Activated T-cell treated with anti-CD3 and anti-CD28 coated beads for 4 hours (primary cell): ENCODE data around the gene ANK2.

Experiments
- DNase-seq: peaks from one replicate; pipeline ENCODE4 v3.0.0-alpha.2; 2020

Gene ANK2

GRCh38 chr4:113355550-113356371 lies 306.3 kb downstream of the ANK2 start:
- peak; percentile 48 for DNase-seq

DNA sequence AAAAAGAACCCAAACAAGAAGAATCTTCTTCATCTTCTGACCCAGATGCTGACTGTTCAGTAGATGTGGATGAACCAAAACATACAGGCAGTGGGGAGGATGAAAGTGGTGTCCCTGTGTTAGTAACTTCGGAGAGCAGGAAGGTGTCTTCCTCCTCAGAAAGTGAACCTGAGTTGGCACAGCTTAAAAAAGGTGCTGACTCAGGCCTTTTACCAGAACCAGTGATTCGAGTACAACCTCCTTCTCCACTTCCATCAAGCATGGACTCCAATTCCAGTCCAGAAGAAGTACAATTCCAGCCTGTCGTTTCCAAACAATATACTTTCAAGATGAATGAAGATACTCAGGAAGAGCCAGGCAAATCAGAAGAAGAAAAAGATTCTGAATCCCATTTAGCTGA lies 307.0 kb downstream of the ANK2 start:
- DNase-seq = no peak

- DNase-seq = no peak
Observed at GRCh38 chr4:113358784-113359183, 309.3 kb downstream of the ANK2 start.

DNA sequence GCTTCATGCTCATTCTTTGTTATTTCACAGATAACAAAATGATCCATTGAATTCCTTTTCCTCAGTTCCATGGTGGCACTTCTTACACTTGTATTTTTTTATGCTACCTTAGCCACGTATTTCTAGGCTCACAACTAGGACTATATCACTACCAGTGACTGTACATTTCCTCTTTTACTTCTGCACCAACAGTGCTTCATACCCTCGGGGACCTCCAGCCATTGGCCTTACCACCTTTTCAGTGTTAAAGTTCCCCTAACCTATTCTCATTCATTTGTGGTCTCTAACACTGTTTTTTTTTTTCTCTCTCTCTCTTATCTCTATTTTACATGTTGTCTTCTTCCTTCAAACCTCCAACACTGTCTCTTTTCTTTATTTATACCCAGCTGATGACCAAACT lies 315.9 kb downstream of the ANK2 start:
- no peak for DNase-seq

GRCh38 chr4:113368056-113368455 lies 318.6 kb downstream of the ANK2 start:
- DNase-seq = no peak

DNA sequence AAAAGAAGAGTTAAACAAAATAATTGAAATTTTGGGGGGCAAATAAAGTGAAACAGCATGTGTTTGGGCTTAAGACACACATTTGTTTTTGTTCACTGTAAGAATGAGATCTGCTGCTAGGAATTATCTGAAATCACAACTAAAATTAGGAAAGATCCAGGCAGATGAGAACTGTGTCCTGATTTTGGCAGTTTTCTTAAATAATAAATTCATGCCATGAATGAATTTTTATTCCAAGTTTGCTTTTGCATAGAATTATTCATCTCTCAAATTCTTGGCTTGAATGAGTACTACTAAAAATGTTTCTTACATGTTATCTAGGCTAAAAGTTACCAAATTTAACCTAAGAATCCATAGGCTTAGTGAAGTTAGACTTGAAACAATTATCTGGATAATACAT lies 321.7 kb downstream of the ANK2 start:
- DNase-seq = no peak

DNA sequence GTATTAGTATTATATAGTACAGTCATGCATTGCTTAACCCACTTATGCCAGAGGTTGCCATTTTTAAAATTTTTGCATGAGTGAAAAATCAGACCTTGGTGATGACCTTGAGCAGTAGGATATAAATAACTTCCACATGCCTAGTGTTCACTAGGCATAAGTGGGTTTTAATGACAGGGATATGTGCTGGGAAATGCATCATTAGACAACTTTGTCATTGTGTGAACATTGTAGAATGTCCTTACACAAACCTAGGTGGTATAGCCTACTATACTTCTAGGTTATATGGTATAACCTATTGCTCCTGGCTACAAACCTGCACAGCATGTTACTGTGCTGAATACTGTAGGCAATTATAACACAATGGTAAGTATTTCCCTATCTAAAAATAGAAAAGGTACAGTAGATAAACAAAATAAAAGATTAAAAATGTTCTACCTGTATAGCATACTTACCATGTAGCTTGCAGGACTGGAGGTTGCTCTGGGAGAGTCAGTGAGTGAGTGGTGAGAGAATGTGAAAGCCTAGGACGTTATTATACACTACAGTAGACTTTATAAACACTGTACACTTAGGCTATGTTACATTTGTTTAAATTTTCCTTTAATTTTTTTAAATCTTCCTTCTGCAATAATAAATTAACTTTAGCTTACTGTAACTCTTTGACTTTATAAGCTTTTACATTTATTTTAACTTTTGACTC lies 326.7 kb downstream of the ANK2 start:
- DNase-seq = no peak

- DNase-seq = no peak
Observed at GRCh38 chr4:113378836-113379235, 329.4 kb downstream of the ANK2 start.

DNA sequence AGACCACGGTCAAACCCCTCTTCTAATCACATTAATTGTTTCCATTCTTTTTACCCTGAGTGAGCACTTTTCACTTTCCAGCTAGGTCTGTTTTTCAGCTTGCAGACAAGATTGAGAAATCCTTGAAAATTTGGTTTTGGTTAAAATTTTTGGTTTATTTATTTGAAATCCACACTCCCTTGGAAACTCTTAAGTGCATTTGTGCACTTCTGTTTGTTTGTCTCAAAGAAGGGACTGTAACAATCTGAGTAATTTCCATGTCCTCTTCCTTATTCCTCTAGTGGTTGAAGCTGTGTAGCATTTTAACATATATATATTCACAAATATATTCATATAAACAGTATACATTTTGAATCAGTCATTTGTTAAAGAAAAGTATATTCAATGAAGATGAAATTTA lies 333.3 kb downstream of the ANK2 start:
- no peak for DNase-seq

GRCh38 chr4:113383111-113383785 lies 333.8 kb downstream of the ANK2 start:
- no peak for DNase-seq

- no peak for DNase-seq
Observed at GRCh38 chr4:113384600-113384999, 335.1 kb downstream of the ANK2 start.

GRCh38 chr4:113385281-113385899 lies 335.9 kb downstream of the ANK2 start:
- no peak for DNase-seq

DNA sequence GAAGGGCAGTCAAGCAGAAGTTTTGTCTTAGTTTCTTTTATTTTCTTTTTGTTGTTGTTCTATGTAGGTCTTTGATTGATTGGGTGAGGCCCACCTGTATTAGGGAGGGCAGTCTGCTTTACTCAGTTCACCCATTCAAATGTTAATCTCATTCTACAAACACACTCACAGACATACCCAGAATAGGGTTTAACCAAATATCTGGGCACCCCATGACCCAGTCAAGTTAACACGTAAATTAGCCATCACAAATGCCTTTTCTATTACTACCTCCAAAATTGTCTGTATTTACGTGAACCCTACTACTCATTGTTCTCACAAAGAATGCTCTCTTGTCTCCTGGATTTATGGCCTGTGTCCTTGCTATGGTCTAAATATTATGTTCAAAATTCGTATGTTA lies 339.7 kb downstream of the ANK2 start:
- DNase-seq = no peak

DNA sequence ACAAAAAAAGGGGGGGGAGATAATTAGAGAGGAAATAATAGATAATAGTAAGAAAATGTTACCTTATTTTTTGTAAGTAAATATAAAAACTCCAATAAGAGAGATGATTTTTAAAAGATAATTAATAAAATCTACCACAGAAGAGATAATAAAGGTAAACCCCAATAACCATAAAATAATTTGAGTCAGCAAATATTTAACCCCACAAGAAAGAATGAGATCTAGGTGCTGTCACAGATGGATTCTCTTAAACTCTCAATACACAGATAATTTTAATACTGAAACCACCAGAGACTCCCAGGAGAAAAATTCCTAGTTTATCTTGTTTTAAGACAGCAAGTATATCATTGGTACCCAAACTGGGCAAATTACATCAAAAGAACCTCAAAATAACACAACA lies 341.4 kb downstream of the ANK2 start:
- DNase-seq = no peak

- DNase-seq = no peak
Observed at GRCh38 chr4:113394108-113394729, 344.8 kb downstream of the ANK2 start.

DNA sequence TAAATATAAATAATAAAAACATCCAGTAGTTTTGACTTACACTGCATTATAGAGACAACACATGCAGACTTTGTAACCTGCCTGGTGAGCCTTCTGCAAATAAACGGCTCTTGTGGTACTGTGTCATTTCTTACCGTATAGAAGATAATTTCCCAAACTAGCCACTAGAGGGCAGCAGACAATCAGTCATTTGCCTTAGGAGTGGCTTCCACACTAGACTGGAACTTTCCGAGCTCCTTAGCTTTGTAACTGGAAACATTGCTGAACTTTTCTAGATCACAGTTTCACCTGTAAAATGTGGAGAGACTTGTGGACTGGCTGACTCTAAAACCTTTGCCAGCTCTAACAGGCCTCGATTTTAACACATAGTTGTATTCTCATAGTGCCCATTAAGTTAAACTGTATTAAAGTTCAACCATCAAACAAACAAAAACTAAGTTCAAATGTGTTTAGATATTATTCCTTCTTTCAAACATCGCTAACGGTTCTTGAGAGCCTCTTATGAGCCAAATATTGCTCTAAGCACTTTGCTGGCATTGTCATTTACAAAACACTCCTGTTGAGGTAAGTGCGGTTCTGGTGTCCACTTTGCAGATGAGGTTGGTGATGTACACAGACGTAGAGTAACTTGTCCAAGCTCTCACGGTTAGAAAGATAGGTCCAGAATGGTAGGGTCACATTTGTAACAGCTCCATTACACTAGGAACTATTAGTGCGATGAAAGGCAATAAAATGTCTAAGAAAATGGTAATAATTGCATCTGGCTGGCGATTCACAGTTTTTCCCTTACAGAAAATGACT lies 345.5 kb downstream of the ANK2 start:
- peak; percentile 53 for DNase-seq

DNA sequence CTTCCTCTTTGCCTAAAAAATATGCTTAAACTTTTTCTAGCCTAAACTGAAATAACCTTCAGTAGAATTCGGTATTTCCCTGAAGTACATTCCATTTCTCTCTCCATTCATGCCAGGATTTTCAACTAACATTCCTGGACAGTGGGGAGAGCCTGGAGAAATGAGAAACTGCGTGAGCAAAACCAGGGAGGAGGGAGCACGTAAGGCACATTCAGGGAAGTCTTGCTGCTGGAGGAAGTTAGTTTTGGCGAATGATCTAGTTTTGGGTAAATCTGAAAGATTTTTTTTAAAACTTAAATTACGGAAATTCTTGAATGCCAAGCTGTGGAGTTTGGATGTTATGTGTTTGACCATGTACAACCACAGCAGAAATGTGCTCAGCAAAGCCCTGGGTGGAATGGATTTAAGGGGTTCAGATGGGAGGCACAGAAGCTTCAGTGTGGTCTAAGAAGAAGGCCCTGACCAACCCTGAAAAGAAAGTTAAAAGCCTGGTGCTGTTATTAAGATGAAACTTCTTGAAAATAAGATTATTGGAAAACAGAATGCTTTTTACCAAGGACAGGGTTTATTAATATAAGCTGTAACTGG lies 347.8 kb downstream of the ANK2 start:
- no peak for DNase-seq

DNA sequence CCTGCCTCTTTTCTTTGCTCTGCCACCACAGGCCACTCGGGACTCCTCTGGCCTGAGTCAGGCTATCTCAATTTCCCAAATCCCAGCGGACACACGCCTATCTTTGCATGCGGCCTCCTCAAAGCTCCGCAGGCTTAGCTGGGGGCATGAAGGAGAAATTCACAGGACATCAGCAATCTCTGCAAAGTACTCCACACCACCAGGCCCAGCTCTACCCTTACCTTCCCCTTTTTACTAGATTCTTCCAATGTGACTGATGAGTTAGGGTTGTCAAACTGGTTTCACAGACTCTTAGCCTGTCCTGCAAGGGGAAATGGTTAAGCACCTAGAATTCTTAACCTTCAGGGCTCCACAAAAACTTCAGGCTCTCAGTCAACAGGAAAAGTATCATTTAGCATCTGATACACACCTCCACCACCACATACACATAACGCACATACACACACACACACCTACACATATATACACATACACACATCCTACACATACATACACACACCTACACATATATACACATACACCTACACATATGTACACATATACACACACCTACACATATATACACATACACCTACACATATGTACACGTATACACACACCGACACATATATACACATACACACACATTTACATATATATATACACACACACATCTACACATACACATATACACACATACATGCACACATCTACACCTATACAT lies 349.1 kb downstream of the ANK2 start:
- DNase-seq = no peak

DNA sequence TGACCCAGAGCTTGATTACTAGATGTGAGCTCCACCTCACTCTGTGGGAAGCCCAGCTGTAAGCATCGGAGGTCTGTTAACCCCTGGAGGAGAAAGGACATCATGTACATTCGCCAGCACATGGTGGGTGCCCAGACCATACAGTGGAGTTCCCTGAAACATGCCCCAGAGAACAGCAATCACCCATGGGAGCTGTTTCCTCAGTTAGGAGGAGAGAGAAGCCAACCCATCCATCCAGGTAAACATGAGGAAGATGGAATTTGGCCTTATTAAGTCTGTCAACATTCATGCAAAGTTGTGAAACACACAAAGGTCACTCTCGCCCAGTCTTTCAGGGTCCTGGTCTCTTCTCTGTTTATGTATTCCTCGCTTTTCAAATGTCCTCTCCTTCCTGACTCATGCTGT lies 354.7 kb downstream of the ANK2 start:
- DNase-seq = no peak

DNA sequence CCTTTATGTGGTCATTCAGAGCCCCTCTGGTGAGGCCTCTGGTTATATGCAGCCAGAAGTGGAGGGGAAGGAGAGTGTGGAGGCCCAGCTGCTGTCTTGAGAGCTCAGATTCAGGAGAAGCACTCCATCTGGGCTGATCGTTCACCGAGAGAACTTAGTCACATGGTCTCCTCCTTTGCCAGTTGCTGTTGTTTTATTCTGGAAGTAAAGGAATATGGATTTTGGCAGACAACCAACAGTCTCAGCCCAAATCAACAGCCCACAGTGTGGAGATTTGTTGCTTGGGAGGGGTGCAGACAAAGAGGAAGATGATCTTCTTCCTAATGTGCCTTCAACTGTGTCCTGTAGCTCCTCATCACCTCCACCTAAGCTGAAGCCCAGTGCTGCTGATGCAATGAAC lies 355.4 kb downstream of the ANK2 start:
- DNase-seq = no peak
